Choroid plexus epithelial cell (primary cell): ENCODE results near the gene FAM221B.

Experiments used
- DNase-seq: peaks from one replicate; pipeline ENCODE4 v3.0.0-alpha.2; 2010; ENCODE audit warnings: low read depth
- H3K4me3 ChIP-seq: 2 replicates; pipeline ENCODE4 v1.5.1; 2011; ENCODE audit warnings: low read depth, mild to moderate bottlenecking, control low read depth, low read length, moderate library complexity
- TF ChIP-seq, protein P1 (sequence below): conservative IDR thresholded peaks from 2 replicates; pipeline ENCODE4 v1.5.1; 2011; ENCODE audit warnings: low read depth, mild to moderate bottlenecking, control low read depth, inconsistent platforms, low read length, moderate library complexity

The FAM221B gene

DNA sequence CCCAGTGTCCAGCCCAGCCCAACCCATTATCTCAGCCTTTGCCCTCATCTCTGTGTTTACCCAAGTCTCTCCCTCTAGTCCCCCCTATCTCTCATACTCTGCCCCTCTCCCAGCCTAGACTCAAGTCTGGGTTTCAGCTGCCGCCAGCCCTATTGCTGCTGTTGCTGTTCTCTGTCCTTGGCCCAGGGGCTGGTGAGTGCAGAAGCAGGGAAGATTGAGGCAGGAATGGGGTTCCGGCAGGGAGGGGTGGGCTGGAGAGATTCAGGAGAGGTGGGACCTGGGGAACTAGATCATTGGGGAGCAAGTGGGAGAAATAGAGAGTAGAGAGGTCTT, 1.2 kb upstream of the FAM221B start:
- no peak for DNase-seq
- TF ChIP-seq, protein P1, sequence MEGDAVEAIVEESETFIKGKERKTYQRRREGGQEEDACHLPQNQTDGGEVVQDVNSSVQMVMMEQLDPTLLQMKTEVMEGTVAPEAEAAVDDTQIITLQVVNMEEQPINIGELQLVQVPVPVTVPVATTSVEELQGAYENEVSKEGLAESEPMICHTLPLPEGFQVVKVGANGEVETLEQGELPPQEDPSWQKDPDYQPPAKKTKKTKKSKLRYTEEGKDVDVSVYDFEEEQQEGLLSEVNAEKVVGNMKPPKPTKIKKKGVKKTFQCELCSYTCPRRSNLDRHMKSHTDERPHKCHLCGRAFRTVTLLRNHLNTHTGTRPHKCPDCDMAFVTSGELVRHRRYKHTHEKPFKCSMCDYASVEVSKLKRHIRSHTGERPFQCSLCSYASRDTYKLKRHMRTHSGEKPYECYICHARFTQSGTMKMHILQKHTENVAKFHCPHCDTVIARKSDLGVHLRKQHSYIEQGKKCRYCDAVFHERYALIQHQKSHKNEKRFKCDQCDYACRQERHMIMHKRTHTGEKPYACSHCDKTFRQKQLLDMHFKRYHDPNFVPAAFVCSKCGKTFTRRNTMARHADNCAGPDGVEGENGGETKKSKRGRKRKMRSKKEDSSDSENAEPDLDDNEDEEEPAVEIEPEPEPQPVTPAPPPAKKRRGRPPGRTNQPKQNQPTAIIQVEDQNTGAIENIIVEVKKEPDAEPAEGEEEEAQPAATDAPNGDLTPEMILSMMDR: no peak
- peak overlapping the region; percentile 73 for H3K4me3 ChIP-seq

DNA sequence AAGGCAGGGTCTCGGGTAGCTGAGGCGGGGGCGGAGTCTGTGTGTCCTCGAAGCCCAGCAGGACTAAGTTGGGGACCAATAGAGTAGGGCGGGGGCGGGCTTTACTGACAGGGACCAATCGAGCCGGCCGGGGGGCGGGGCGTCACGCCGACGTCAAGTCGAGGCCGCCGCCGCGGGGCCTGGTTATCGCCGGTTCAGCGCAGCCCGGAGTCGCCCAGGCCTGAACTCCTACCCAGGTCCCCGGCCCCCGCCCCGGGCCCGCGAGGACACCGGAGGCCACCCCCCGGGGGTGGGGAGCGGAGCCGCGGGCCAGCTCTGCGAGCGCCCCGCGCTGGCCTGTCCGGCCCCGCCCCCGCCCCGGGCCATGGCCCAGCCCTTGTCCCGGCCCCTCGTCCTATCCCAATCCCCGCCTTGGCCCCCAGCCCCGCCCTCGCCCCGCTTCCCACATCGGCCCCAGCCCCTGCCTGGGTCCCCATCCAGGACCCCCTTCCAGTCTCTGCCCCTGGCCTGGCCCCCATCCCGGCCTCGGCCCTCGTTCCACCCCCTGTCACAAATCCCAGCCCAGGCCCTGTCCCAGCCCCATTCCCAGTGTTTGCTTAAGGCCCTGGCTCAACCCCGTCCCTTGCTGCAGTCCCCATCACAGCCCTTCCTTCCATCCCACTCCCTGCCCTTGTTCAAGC, 692 bp upstream of the FAM221B start, which contains the start of gene TMEM8B:
TMEM8B (plus strand) TSS at position 145 of the 680 bp plus-strand sequence; CDS start at position 365, 220 bp downstream.
- DNase-seq: peak; percentile 92
- peak within 1 kb of the TSS; percentile 73 for H3K4me3 ChIP-seq
- TF ChIP-seq, protein P1: no peak

DNA sequence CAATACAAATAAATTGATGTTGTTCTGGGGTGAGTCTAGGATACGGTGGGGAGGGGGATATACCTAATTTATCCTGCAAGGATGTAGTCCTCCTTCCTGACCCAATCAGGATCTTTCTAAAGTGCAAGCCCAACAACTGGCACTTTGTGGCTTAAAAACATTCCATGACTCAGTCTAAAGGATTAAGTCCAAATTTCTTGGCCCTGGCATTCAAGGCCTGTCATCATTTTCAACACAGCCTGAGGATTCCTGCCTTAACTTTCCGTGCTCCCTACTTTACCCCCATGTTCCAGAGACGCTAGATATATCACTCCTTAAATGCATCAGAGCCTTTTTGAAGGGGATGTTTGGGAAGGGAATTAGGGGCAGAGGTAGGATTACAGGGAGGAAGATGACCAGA, 1.0 kb downstream of the FAM221B start:
- no peak for DNase-seq
- TF ChIP-seq, protein P1: no peak

DNA sequence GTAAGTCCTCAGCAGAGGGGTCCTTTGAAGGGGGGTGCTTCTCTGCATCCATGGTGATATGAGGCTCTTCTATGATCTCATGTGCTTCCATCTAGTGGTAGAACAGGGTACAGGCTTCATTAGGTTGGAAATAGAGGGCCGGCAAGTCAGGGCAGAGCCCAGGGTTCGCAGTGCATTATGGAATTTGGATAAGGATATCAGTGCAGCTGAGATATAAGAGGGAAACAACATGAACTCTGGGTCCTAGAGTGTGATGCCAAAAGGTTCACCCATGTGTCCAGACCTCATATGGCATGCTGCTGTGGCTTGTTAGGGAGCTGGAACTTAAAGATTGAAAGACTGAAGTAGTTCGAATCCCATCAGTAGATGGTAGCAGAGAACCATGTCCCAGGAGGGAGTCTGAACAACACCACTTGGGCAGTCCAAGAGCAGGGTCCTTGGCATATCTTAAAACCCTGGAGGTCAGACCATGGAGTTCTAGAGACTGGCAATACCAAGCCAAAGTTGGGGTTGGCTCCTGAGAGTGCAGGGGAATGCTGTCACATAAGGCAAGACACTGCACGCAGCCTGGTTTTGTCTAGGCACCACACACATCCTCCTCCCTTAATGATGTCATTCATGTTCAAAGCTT, 2.3 kb downstream of the FAM221B start:
- peak; percentile 83 for DNase-seq
- H3K4me3 ChIP-seq: no peak overlapping the region
- TF ChIP-seq, protein P1: peak; percentile 78

More for the DNA sequence above, 1.0 kb downstream of the FAM221B start:
- H3K4me3 ChIP-seq: no peak overlapping the region

DNA sequence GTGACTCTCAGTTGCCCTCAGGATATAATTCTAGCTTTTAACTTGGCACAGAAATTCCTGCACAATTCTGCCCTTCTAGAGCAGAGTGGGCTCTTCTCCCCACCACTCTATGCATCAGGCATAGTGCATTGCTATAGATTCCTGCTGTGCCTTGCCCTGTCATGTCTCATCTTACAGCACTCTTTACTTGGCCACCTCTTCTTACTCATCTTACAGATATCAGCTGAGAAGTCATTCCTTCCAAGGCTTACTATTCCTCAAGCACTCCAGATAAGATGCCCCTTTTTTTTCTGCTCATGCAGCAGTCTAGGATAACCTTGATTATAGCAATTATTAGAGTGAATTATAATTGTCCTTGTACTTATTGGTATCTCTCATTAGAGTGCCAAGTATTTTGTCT, 5.6 kb downstream of the FAM221B start:
- peak; percentile 36 for DNase-seq
- H3K4me3 ChIP-seq: no peak overlapping the region
- TF ChIP-seq, protein P1: no peak

DNA sequence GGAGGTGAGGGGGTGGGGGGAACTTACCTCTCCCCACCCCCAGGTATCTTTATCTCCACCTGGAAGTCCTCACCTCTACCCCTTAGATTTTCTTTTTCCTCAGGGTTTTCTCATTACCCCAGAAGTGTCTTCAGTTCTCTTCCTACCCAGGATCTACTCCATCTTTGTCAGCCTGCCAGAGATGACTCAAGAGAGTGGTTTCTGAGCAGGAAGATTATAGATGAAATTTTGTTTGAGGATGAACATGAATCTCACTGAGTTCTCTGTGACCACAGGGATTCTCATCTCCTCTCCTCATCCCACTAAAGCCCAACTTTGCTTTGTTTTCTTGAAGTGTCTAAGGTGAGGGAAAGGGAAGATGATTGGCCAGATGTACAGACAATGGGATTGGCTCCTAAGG, 8.5 kb downstream of the FAM221B start:
- DNase-seq: peak; percentile 78
- TF ChIP-seq, protein P1: no peak
- H3K4me3 ChIP-seq: no peak overlapping the region

DNA sequence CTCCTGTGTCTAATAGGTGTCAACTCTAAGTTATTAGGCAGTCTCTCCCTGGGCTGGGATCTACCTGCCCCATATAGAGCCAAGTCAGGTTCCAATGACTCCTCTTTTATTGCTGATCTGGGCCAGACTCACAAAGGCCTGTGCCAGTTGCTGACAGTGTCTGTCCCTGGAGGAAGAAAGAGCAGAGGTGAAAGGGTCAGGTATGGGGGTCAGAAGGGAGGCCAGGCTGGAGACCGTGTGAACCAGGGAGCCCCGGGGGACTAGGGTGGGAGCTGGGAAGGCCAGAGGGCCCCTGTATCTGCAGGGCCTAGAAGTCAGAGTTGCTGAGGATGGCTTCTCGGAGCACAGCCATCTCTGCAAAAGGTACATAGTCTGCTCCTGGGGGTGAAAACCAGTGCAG, 10.2 kb downstream of the FAM221B start:
- H3K4me3 ChIP-seq: no peak overlapping the region
- TF ChIP-seq, protein P1: no peak
- DNase-seq: no peak
